HEK293 (cell line): ENCODE data around the gene AREG.

Source experiments
- CTCF ChIP-seq: fragments of 450-650 bp; formaldehyde crosslinking; IDR thresholded peaks from 2 replicates; pipeline ENCODE4 v1.5.1; 2016; ENCODE audit warnings: missing biosample characterization, missing genetic modification characterization
- ZNF148 ChIP-seq: fragments of 450-650 bp; formaldehyde crosslinking; IDR thresholded peaks from 2 replicates; pipeline ENCODE4 v1.5.0; 2017; ENCODE audit warnings: missing biosample characterization, missing genetic modification characterization, borderline replicate concordance
- ZNF513 ChIP-seq: fragments of 450-650 bp; IDR thresholded peaks from 2 replicates; pipeline ENCODE4 v1.5.1; 2018; ENCODE audit warnings: missing biosample characterization, missing genetic modification characterization
- ZNF558 ChIP-seq: fragments of 450-650 bp; formaldehyde crosslinking; IDR thresholded peaks from 2 replicates; pipeline ENCODE4 v1.5.1; 2016; ENCODE audit warnings: missing biosample characterization, missing genetic modification characterization
- ZNF776 ChIP-seq: fragments of 450-650 bp; formaldehyde crosslinking; IDR thresholded peaks from 2 replicates; pipeline ENCODE4 v1.5.0; 2017; ENCODE audit warnings: missing biosample characterization, missing genetic modification characterization, borderline replicate concordance

GRCh38 chr4:74435296-74435695, 9.6 kb upstream of the AREG start:
- no peak for TF ChIP-seq ZNF776 (tag by site-specific recombination)
- no peak for TF ChIP-seq CTCF (tag by site-specific recombination)
- TF ChIP-seq ZNF513 (tag by site-specific recombination) = no peak
- no peak for TF ChIP-seq ZNF558
- TF ChIP-seq ZNF148 (tag by site-specific recombination) = no peak
